ENCODE results near the gene ST13.

- TF ChIP-seq POLR2AphosphoS5 (IDR thresholded peaks at IDR 0.05; ENCODE audit: low read depth, low read length) (peak; percentile 14; the same call in 1 of the 2 replicates), TAF1 (IDR thresholded peaks at IDR 0.05; ENCODE audit: borderline replicate concordance, insufficient read depth, low read length) (no peak)
Observed at GRCh38 chr22:40855979-40856512, 393 bp downstream of the ST13 start.
